PC-9 (cell line): ENCODE measurements around the gene PEF1. TPM values are rescaled to one million over a fixed set of nuclear protein-coding genes. Genes with fewer than 3 reads are reported as not detected.

ENCODE experiments used
- BruUV-seq: library from RNA; stranded (reverse); fragments of 400-500 nt; replicated peaks from 2 replicates; lab custom pipeline; 2021; lab: Mats Ljungman, UMichigan
- CTCF ChIA-PET: fragments of 300-600 bp; sonication (Branson Sonifier 250); formaldehyde crosslinking; loops from one replicate; lab custom pipeline; 2022; ENCODE audit warnings: antibody characterized with exemption; lab: Charles Lee
- POLR2A ChIA-PET: fragments of 300-600 bp; sonication (Branson Sonifier 250); formaldehyde crosslinking; loops from one replicate; lab custom pipeline; 2022; ENCODE audit warnings: antibody characterized with exemption; ENCODE audit not compliant: unreplicated experiment; lab: Charles Lee
- DNase-seq, 2 experiments: peaks; one replicate each; pipeline versions ENCODE4 v3.0.0 to v3.0.0-alpha.2; 2015 to 2022; ENCODE audit warnings: mixed read lengths in 1 of 2
- H2AFZ ChIP-seq: fragments of 200-600 bp; sonication (generic); 2 replicates; pipeline ENCODE4 v1.8.1; 2017; ENCODE audit warnings: antibody characterized with exemption
- H3F3A ChIP-seq: fragments of 200-600 bp; sonication (generic); 2 replicates; pipeline ENCODE4 v1.8.1; 2017; ENCODE audit warnings: antibody characterized with exemption, mild to moderate bottlenecking, low read depth; ENCODE audit not compliant: insufficient read depth
- H3K27ac ChIP-seq: fragments of 200-600 bp; sonication (generic); 2 replicates; pipeline ENCODE4 v1.6.1; 2016; ENCODE audit warnings: mixed run types
- H3K27me3 ChIP-seq: fragments of 200-600 bp; sonication (generic); 2 replicates; pipeline ENCODE4 v1.6.1; 2016; ENCODE audit warnings: low read depth, mixed run types; ENCODE audit not compliant: insufficient read depth
- H3K36me3 ChIP-seq: fragments of 200-600 bp; sonication (generic); 2 replicates; pipeline ENCODE4 v1.6.1; 2016; ENCODE audit warnings: low read depth, mixed run types
- H3K4me1 ChIP-seq: fragments of 200-600 bp; sonication (generic); replicated peaks from 2 replicates; pipeline ENCODE4 v1.6.1; 2016; ENCODE audit warnings: mixed run types; ENCODE audit not compliant: insufficient read depth
- H3K4me2 ChIP-seq: fragments of 200-600 bp; sonication (generic); 2 replicates; pipeline ENCODE4 v1.6.1; 2017; ENCODE audit warnings: mixed run types
- H3K4me3 ChIP-seq: fragments of 200-600 bp; sonication (generic); 2 replicates; pipeline ENCODE4 v1.6.1; 2016; ENCODE audit warnings: mixed run types
- H3K79me2 ChIP-seq: fragments of 200-600 bp; sonication (generic); 2 replicates; pipeline ENCODE4 v1.6.1; 2017; ENCODE audit warnings: low read depth, mixed run types
- H3K9me2 ChIP-seq: fragments of 200-600 bp; sonication (generic); 2 replicates; pipeline ENCODE4 v1.8.1; 2017; ENCODE audit warnings: mild to moderate bottlenecking; ENCODE audit not compliant: insufficient read depth
- H3K9me3 ChIP-seq: fragments of 200-600 bp; sonication (generic); 2 replicates; pipeline ENCODE4 v1.8.1; 2016; ENCODE audit warnings: low read depth; ENCODE audit not compliant: insufficient read depth
- H4K20me1 ChIP-seq: fragments of 200-600 bp; sonication (generic); 2 replicates; pipeline ENCODE4 v1.8.1; 2017; ENCODE audit not compliant: insufficient read depth
- CTCF ChIP-seq: fragments of 200-600 bp; sonication (generic); conservative IDR thresholded peaks from 2 replicates; pipeline ENCODE4 v1.6.1; 2017; ENCODE audit warnings: mixed run types, antibody characterized with exemption, mild to moderate bottlenecking, moderate library complexity
- EZH2 ChIP-seq: fragments of 200-600 bp; sonication (generic); IDR thresholded peaks from 2 replicates; pipeline ENCODE4 v1.8.0; 2017; ENCODE audit warnings: antibody characterized with exemption, low read depth
- intact Hi-C: fragments of 100-400 bp; cut with micrococcal nuclease; formaldehyde crosslinking; loops from one replicate; pipeline ENCODE4 v1.10.0; 2022; ENCODE audit not compliant: unreplicated experiment
- total RNA-seq: library from RNA; stranded (reverse); gene quantifications from 2 replicates; pipeline ENCODE4 v1.2.3, GENCODE V29; 2021

PEF1 gene
- total RNA-seq, 1 experiment from 2014 or later, result 40.3 TPM

GRCh38 chr1:31627301-31627929 is 17.3 kb downstream of the PEF1 start:
- no peaks in the 10 kb centered on the region for H3K9me2 ChIP-seq
- no peak overlapping the region for H3K27ac ChIP-seq
- H3K79me2 ChIP-seq, result no peaks in the 10 kb centered on the region
- no peak overlapping the region for H2AFZ ChIP-seq
- no peaks in the 10 kb centered on the region for H4K20me1 ChIP-seq
- POLR2A ChIA-PET, result interaction anchor here (0.6 kb wide), 1 partner anchor 9 kb away, joined by 4 read pairs; no protein-coding TSS in a partner anchor
- H3K9me3 ChIP-seq, result no peaks in the 10 kb centered on the region
- H3K27me3 ChIP-seq, result no peaks in the 10 kb centered on the region
- H3K4me3 ChIP-seq, result no peak overlapping the region
- intact Hi-C loops, result no loop called here
- no peaks in the 10 kb centered on the region for H3K4me1 ChIP-seq
- CTCF ChIA-PET, result no interaction called here
- H3F3A ChIP-seq, result peaks cover 6% of the 10 kb centered on the region; the same call in 1 of the 2 replicates
- H3K36me3 ChIP-seq, result peaks cover 35% of the 10 kb centered on the region
- no peak for DNase-seq
- TF ChIP-seq EZH2 (no peak), CTCF (no peak)
- H3K4me2 ChIP-seq, result no peak overlapping the region
- no TSS peak for BruUV-seq

- CTCF ChIA-PET, result interaction anchor here (0.7 kb wide), 1 partner anchor 822 kb away, joined by 8 read pairs; no protein-coding TSS in a partner anchor
Measured at GRCh38 chr1:31626223-31627207, 18.2 kb downstream of the PEF1 start.

More at GRCh38 chr1:31626223-31627207, 18.2 kb downstream of the PEF1 start:
- Histone ChIP-seq H3K9me2 (no peaks in the 10 kb centered on the region), H3K4me2 (no peak overlapping the region), H4K20me1 (no peaks in the 10 kb centered on the region), H3K79me2 (no peaks in the 10 kb centered on the region), H2AFZ (no peak overlapping the region), H3K4me3 (no peak overlapping the region), H3K27me3 (no peaks in the 10 kb centered on the region), H3K36me3 (peaks cover 28% of the 10 kb centered on the region), H3K4me1 (no peaks in the 10 kb centered on the region), H3F3A (peaks cover 6% of the 10 kb centered on the region; the same call in 1 of the 2 replicates), H3K9me3 (no peaks in the 10 kb centered on the region), H3K27ac (no peak overlapping the region)
- intact Hi-C loops, result no loop called here
- DNase-seq, result no peak
- no peak for TF ChIP-seq EZH2
- no peak for TF ChIP-seq CTCF
- BruUV-seq, result no TSS peak
- POLR2A ChIA-PET, result interaction anchor here (0.6 kb wide), 2 partner anchors 8 to 10 kb away, joined by 4 to 16 read pairs; no protein-coding TSS in a partner anchor
